Measurements from ENCODE around the gene URB1. TPM values are rescaled to one million over a fixed set of nuclear protein-coding genes. Genes with fewer than 3 reads are reported as not detected.

URB1 gene
- total and polyA plus RNA-seq, 2 experiments from 2014 or later, result 7.7 to 44.1 TPM

GRCh38 chr21:32322676-32323075 is 70.1 kb downstream of the URB1 start:
- Histone ChIP-seq H3K4me1 (ENCODE audit: insufficient read depth) (no peaks in the 10 kb centered on the region), H3K27ac (ENCODE audit: low read depth) (no peak overlapping the region), H3K79me2 (replicated peaks; ENCODE audit: insufficient read depth) (no peaks in the 10 kb centered on the region), H2AFZ (no peak overlapping the region), H3K36me3 (ENCODE audit: insufficient read depth) (peaks cover 77% of the 10 kb centered on the region), H3K4me2 (no peak overlapping the region), H3K27me3 (ENCODE audit: insufficient read depth) (no peaks in the 10 kb centered on the region), H3K4me3 (no peak overlapping the region), H3F3A (replicated peaks; ENCODE audit: low read depth) (no peaks in the 10 kb centered on the region), H3K9me2 (ENCODE audit: insufficient read depth) (no peaks in the 10 kb centered on the region), H4K20me1 (replicated peaks; ENCODE audit: insufficient read depth) (peaks cover 11% of the 10 kb centered on the region)
- no peak overlapping the region for H3K27ac Mint-ChIP-seq
- no peaks in the 10 kb centered on the region for H3K9me3 Mint-ChIP-seq
- TF ChIP-seq NANOG (IDR thresholded peaks at IDR 0.05; ENCODE audit: borderline replicate concordance), result no peak
- TF ChIP-seq REST (IDR thresholded peaks at IDR 0.05; ENCODE audit: unreplicated experiment), result no peak
- no peak for TF ChIP-seq EZH2phosphoT487 (IDR thresholded peaks at IDR 0.05; ENCODE audit: unreplicated experiment)
- no peak for TF ChIP-seq ZNF331 (CRISPR knock-in tag; IDR thresholded peaks at IDR 0.05; ENCODE audit: low read depth)
- H3K4me3 Mint-ChIP-seq, result no peak overlapping the region
- no peak for DNase-seq (ENCODE audit: low spot score)
- no peaks in the 10 kb centered on the region for H3K4me1 Mint-ChIP-seq
- H3K27me3 Mint-ChIP-seq (ENCODE audit: insufficient read depth, low read depth, poor library complexity), result peaks cover 2% of the 10 kb centered on the region
- ATAC-seq, result no peak
- peaks cover 95% of the 10 kb centered on the region for H3K36me3 Mint-ChIP-seq (ENCODE audit: low read depth)

GRCh38 chr21:32322103-32322502 is 70.7 kb downstream of the URB1 start:
- Histone ChIP-seq H4K20me1 (replicated peaks; ENCODE audit: insufficient read depth) (peaks cover 11% of the 10 kb centered on the region), H3K4me2 (no peak overlapping the region), H3F3A (replicated peaks; ENCODE audit: low read depth) (no peaks in the 10 kb centered on the region), H3K9me2 (ENCODE audit: insufficient read depth) (no peaks in the 10 kb centered on the region), H3K79me2 (replicated peaks; ENCODE audit: insufficient read depth) (no peaks in the 10 kb centered on the region), H3K27me3 (ENCODE audit: insufficient read depth) (no peaks in the 10 kb centered on the region), H3K36me3 (ENCODE audit: insufficient read depth) (peaks cover 76% of the 10 kb centered on the region), H2AFZ (no peak overlapping the region), H3K4me1 (ENCODE audit: insufficient read depth) (no peaks in the 10 kb centered on the region), H3K27ac (ENCODE audit: low read depth) (no peak overlapping the region), H3K4me3 (no peak overlapping the region)
- Mint-ChIP-seq H3K4me3 (no peak overlapping the region), H3K27ac (no peak overlapping the region), H3K27me3 (ENCODE audit: insufficient read depth, low read depth, poor library complexity) (peaks cover 4% of the 10 kb centered on the region), H3K36me3 (ENCODE audit: low read depth) (peaks cover 97% of the 10 kb centered on the region), H3K4me1 (no peaks in the 10 kb centered on the region), H3K9me3 (no peaks in the 10 kb centered on the region)
- no peak for ATAC-seq
- no peak for DNase-seq (ENCODE audit: low spot score)
- TF ChIP-seq REST (IDR thresholded peaks at IDR 0.05; ENCODE audit: unreplicated experiment), result no peak
- TF ChIP-seq CTCF (conservative IDR thresholded peaks at IDR 0.05; ENCODE audit: low read depth in 2 of 2), result no peak
- TF ChIP-seq EZH2 (IDR thresholded peaks at IDR 0.05; ENCODE audit: low read depth, unreplicated experiment), result no peak
- TF ChIP-seq POLR2AphosphoS5 (IDR thresholded peaks at IDR 0.05; ENCODE audit: low read depth), result no peak
- no peak for TF ChIP-seq ZNF114 (CRISPR knock-in tag; IDR thresholded peaks at IDR 0.05)
- TF ChIP-seq ZNF331 (CRISPR knock-in tag; IDR thresholded peaks at IDR 0.05; ENCODE audit: low read depth), result no peak
- TF ChIP-seq JUNB (IDR thresholded peaks at IDR 0.05; ENCODE audit: unreplicated experiment), result no peak
- TF ChIP-seq ETS1 (IDR thresholded peaks at IDR 0.05), result no peak
- TF ChIP-seq CREB1 (CRISPR knock-in tag; IDR thresholded peaks at IDR 0.05; ENCODE audit: low read depth), result no peak
